ENCODE data around the gene HOXC4.

HOXC4 gene

GRCh38 chr12:54059668-54060067, 6.0 kb downstream of the HOXC4 start:
- H3K27ac ChIP-seq, result no peak overlapping the region
- TF ChIP-seq CTCF (conservative IDR thresholded peaks at IDR 0.05) (no peak), ZFX (IDR thresholded peaks at IDR 0.05) (no peak)

DNA sequence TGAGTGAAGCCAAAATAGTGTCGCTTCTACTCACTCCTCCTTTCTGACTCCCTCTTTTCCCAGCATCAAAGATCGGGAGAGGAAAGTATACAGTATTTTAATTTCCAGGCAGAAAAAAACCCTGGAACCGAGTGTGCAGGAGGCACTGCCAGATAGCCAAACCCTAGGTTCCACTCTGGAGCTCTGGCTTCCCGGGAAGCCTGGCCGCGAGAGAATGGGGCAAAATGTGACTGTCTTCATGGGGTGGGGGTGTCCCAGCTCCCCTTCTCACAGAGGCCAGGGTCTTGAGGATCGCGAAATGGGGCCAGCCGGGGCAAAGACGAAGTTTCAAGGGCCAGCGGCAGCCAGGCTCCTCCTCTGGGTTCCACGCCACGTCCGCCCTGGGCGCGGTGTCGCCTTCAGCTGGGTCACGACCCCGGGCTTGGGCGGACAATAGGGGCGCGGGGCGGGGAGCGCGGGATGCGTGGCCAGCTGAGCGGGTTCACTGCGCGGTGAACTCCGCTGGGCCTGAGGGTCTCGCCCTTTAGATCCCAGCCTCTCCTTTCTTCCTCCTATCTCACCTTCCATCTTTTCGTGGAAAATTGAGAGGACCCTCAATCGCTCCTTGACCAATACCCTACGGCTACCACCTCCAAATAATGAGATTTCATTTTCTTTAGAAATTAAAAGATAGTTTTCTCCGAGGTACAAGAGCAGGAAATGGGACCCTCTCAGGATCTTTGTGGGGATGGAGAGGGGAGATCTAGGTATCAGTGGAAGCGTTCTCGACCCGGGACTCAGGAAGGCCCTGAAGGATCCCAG, 6.7 kb downstream of the HOXC4 start:
- no peak overlapping the region for H3K27ac ChIP-seq
- TF ChIP-seq CTCF (conservative IDR thresholded peaks at IDR 0.05) (no peak), ZFX (IDR thresholded peaks at IDR 0.05) (no peak)

GRCh38 chr12:54060975-54061778, 7.5 kb downstream of the HOXC4 start:
- no peak for TF ChIP-seq ZFX (IDR thresholded peaks at IDR 0.05)
- TF ChIP-seq CTCF (conservative IDR thresholded peaks at IDR 0.05), result no peak
- H3K27ac ChIP-seq, result no peak overlapping the region

GRCh38 chr12:54065677-54066076, 12.0 kb downstream of the HOXC4 start:
- TF ChIP-seq CTCF (conservative IDR thresholded peaks at IDR 0.05) (no peak), ZFX (IDR thresholded peaks at IDR 0.05) (no peak)
- no peak overlapping the region for H3K27ac ChIP-seq

- TF ChIP-seq CTCF (conservative IDR thresholded peaks at IDR 0.05) (no peak), ZFX (IDR thresholded peaks at IDR 0.05) (no peak)
Measured at GRCh38 chr12:54066408-54066807, 12.8 kb downstream of the HOXC4 start.

GRCh38 chr12:54068418-54069070, 14.9 kb downstream of the HOXC4 start:
- no peak overlapping the region for H3K27ac ChIP-seq
- no peak for TF ChIP-seq ZFX (IDR thresholded peaks at IDR 0.05)
- no peak for TF ChIP-seq CTCF (conservative IDR thresholded peaks at IDR 0.05)

More at GRCh38 chr12:54066408-54066807, 12.8 kb downstream of the HOXC4 start:
- no peak overlapping the region for H3K27ac ChIP-seq
